ENCODE measurements around the gene TMEM52B.

DNA sequence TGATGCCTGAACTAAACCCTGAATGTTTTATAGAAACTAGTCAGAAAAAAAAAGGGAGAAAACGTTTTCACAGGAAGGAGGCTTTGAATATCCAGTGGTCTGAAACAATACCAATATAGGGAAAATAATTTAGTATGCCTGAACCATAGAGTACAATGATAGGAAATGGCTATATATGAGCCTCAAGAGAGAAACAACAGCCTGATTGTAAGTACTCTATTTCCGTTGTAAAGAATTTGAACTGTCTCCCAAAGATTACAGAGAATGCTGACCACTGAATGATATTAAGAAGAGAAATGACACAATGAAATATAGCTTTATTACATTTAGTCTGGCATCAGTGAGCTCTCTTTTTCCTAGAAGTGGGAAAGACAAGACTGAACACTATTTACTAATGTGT, 28.3 kb downstream of the TMEM52B start:
- TF ChIP-seq CTCF (IDR thresholded peaks at IDR 0.05) (no peak), POLR2A (IDR thresholded peaks at IDR 0.05) (no peak)

Data from esophagus squamous epithelium (tissue), 4 donors.